NB4 (cell line): ENCODE results near the gene FNDC1.

Experiments used
- MYC ChIP-seq: IDR thresholded peaks from 2 replicates; pipeline ENCODE4 v1.6.1; 2011; ENCODE audit warnings: low read depth, low read length
- POLR2A ChIP-seq: IDR thresholded peaks from 2 replicates; pipeline ENCODE4 v1.6.1; 2011; ENCODE audit warnings: mild to moderate bottlenecking; ENCODE audit not compliant: insufficient read length; ENCODE audit errors: extremely low read depth
- TF ChIP-seq, protein P1 (sequence below): IDR thresholded peaks from one replicate; pipeline ENCODE4 v1.5.1; 2012; ENCODE audit warnings: low read depth, low read length

DNA sequence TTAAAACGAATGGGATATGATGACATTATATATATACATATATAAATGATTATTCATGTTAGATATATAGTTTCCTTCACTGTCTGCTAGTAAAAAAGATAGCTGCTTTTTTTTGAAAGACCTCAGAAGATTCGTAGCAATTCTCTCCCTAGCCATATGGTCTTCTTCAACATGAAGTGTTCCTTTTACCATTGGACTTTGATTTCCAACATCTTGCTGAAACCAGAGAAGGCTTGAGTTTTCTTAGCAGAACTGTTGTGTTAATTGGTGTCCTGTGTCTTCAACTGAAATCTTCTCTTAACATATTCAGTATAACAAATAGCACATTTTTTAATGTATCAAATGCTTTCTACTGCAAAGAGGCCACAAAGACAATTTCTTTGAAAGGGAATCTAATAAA, 55.3 kb downstream of the FNDC1 start:
- TF ChIP-seq, protein P1, sequence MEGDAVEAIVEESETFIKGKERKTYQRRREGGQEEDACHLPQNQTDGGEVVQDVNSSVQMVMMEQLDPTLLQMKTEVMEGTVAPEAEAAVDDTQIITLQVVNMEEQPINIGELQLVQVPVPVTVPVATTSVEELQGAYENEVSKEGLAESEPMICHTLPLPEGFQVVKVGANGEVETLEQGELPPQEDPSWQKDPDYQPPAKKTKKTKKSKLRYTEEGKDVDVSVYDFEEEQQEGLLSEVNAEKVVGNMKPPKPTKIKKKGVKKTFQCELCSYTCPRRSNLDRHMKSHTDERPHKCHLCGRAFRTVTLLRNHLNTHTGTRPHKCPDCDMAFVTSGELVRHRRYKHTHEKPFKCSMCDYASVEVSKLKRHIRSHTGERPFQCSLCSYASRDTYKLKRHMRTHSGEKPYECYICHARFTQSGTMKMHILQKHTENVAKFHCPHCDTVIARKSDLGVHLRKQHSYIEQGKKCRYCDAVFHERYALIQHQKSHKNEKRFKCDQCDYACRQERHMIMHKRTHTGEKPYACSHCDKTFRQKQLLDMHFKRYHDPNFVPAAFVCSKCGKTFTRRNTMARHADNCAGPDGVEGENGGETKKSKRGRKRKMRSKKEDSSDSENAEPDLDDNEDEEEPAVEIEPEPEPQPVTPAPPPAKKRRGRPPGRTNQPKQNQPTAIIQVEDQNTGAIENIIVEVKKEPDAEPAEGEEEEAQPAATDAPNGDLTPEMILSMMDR, result no peak
- TF ChIP-seq MYC (no peak), POLR2A (no peak)
